GM23338 (cell line): ENCODE measurements around the gene CPNE6.

Experiments used
- POLR2AphosphoS5 ChIP-seq: IDR thresholded peaks from 2 replicates; pipeline ENCODE4 v1.6.1; 2016; ENCODE audit warnings: antibody characterized with exemption, low read depth
- TF ChIP-seq, protein P1 (sequence below), 2 experiments: fragments of 200-600 bp in 1 of 2; sonication (generic) in 1 of 2; conservative IDR thresholded peaks; 2 replicates each; pipeline versions ENCODE4 v1.5.1 to v1.6.1; 2016 to 2017; ENCODE audit warnings: antibody characterized with exemption in 2 of 2, low read depth in 2 of 2, mild to moderate bottlenecking in 2 of 2, moderate library complexity in 1 of 2
- TF ChIP-seq, protein P2 (sequence below): IDR thresholded peaks from one replicate; pipeline ENCODE4 v1.6.1; 2018; ENCODE audit warnings: antibody characterized with exemption; ENCODE audit not compliant: unreplicated experiment

DNA sequence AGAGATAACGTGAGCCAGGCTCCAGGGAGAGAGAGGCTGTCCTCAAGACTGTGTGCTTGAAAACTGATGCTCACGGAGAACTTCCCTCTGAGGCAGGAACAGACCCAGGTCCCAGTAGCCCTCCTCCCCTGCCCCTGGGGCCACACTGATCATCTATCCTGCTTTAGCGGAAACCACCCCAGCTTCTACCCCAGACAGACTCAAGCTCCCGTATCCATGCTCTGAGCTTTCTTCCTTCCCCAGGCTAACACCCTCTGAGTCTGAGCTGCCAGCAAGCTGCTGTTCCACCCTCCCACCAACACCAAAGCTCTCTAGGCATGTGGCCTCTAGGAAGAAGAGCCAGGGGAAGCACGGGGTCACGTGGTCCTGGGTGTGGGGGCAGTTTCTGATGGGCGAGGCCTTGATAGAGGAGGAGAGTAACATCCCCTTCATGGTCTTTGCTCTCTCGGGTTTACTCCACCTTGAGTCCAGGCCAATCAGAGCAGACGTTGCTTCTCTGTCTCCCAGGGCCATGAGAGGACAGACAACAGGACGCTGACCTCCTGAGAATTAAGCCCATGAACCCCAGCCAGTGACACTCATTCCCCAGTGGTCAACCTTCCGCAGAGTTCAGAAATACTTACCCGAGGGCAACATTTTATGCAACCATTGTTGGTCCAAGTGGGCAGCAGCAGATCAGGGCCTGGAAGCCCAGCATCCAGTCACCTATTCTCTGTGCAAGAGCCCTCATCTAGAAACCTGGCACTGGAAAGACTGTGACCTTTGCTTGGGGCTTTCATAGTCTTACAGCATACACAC, 24.1 kb downstream of the CPNE6 start:
- TF ChIP-seq, protein P1, sequence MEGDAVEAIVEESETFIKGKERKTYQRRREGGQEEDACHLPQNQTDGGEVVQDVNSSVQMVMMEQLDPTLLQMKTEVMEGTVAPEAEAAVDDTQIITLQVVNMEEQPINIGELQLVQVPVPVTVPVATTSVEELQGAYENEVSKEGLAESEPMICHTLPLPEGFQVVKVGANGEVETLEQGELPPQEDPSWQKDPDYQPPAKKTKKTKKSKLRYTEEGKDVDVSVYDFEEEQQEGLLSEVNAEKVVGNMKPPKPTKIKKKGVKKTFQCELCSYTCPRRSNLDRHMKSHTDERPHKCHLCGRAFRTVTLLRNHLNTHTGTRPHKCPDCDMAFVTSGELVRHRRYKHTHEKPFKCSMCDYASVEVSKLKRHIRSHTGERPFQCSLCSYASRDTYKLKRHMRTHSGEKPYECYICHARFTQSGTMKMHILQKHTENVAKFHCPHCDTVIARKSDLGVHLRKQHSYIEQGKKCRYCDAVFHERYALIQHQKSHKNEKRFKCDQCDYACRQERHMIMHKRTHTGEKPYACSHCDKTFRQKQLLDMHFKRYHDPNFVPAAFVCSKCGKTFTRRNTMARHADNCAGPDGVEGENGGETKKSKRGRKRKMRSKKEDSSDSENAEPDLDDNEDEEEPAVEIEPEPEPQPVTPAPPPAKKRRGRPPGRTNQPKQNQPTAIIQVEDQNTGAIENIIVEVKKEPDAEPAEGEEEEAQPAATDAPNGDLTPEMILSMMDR (conservative IDR thresholded peaks at IDR 0.05; ENCODE audit: low read depth in 2 of 2) = no peak
- TF ChIP-seq, protein P2, sequence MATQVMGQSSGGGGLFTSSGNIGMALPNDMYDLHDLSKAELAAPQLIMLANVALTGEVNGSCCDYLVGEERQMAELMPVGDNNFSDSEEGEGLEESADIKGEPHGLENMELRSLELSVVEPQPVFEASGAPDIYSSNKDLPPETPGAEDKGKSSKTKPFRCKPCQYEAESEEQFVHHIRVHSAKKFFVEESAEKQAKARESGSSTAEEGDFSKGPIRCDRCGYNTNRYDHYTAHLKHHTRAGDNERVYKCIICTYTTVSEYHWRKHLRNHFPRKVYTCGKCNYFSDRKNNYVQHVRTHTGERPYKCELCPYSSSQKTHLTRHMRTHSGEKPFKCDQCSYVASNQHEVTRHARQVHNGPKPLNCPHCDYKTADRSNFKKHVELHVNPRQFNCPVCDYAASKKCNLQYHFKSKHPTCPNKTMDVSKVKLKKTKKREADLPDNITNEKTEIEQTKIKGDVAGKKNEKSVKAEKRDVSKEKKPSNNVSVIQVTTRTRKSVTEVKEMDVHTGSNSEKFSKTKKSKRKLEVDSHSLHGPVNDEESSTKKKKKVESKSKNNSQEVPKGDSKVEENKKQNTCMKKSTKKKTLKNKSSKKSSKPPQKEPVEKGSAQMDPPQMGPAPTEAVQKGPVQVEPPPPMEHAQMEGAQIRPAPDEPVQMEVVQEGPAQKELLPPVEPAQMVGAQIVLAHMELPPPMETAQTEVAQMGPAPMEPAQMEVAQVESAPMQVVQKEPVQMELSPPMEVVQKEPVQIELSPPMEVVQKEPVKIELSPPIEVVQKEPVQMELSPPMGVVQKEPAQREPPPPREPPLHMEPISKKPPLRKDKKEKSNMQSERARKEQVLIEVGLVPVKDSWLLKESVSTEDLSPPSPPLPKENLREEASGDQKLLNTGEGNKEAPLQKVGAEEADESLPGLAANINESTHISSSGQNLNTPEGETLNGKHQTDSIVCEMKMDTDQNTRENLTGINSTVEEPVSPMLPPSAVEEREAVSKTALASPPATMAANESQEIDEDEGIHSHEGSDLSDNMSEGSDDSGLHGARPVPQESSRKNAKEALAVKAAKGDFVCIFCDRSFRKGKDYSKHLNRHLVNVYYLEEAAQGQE = no peak
- TF ChIP-seq POLR2AphosphoS5 = peak; percentile 90
